Measurements from ENCODE around the gene LLGL2.
"Not testable (repeated sequence)": the region's sequence is repeated elsewhere in the genome, so short reads cannot be mapped to it uniquely, and the experiment has no call there.

Gene LLGL2

DNA sequence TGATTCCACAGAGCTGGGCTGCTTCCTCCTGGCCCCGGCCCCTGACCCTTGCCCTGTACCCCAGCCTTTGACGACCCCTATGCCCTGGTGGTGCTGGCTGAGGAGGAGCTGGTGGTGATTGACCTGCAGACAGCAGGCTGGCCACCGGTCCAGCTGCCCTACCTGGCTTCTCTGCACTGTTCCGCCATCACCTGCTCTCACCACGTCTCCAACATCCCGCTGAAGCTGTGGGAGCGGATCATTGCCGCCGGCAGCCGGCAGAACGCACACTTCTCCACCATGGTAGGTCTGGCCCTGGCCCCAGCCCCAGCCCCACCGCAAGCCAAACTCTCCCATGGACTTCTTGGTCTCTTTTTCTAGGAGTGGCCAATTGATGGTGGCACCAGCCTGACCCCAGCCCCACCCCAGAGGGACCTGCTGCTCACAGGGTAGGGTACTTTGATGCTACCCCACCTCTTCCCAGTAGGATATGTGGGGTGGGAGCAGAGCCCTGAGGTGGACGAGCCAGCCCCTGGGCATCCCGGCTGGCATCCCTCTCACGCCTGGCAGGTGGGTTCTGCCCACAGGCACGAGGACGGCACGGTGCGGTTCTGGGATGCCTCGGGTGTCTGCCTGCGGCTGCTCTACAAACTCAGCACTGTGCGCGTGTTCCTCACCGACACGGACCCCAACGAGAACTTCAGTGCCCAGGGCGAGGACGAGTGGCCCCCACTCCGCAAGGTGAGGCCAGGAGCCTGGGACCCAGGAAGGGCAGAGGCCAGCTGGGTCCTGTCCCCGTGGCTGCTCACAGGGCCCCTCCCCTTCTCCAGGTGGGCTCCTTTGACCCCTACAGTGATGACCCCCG lies 43.1 kb downstream of the LLGL2 start:
- no peak for DNase-seq (ENCODE audit: low read depth in 2 of 2, low spot score in 1 of 2)

DNA sequence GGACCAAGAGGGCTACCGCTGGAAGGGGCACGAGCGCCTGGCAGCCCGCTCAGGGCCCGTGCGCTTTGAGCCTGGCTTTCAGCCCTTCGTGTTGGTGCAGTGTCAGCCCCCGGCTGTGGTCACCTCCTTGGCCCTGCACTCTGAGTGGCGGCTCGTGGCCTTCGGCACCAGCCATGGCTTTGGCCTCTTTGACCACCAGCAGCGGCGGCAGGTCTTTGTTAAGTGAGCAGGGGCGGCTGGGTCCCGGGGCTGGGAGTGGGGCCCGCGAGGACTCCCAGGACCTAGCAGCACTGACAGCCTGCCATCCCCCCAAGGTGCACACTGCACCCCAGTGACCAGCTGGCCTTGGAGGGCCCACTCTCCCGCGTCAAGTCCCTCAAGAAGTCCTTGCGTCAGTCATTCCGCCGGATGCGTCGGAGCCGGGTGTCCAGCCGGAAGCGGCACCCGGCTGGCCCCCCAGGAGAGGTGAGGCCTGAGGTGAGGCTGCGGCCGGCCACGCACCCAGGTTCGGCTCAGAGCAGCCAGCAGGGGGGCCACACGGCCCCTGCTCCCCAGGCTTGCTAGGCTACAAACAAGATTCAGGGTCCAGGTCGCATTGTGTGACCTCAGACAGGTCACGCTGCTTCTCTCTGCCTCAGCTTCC lies 44.7 kb downstream of the LLGL2 start:
- DNase-seq (ENCODE audit: low read depth in 2 of 2, low spot score in 1 of 2), result no peak

DNA sequence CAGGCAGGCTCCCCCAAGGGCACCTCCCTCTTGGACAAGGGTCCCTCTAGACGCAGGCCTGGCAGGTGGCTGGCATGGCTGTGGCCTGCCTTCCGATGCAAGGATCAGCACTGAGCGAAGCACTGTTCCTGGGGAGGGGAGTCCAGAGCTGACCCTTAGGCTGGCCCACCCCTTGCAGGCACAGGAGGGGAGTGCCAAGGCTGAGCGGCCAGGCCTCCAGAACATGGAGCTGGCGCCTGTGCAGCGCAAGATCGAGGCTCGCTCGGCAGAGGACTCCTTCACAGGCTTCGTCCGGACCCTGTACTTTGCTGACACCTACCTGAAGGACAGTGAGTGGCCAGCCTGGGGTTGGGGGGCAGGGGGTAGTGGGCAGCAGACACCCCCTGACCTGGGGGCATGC lies 45.3 kb downstream of the LLGL2 start:
- DNase-seq (ENCODE audit: low read depth in 2 of 2, low spot score in 1 of 2), result no peak

DNA sequence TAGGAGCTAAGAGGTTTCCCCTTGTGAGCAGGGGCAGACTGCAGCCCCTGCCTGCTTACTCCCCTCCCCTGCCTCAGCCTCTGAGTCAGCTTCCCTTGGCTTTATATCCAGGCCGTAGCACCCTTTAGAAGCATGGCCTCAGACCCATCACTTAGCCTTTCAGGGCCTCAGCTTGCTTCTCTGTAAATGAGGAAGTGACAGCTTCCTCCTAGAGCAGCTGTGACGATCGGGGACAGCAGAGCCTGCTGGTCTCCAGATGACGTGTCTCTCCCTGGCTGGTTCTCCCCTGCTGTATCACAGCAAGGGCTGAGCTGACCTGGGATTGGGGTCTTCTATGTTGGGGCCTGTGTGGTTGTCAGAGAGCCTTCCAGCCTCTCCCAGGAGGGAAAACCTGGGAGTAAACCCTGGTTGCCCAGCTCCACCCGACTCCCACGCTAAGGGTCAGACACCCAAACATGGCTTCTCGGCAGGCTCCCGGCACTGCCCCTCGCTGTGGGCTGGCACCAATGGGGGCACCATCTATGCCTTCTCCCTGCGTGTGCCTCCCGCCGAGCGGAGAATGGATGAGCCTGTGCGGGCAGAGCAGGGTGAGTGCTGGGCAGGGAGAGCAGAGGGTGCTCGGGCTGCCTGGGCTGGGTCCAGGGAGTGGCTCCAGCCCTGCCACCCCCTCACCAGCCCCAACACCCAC lies 45.8 kb downstream of the LLGL2 start:
- no peak for DNase-seq (ENCODE audit: low read depth in 2 of 2, low spot score in 1 of 2)

DNA sequence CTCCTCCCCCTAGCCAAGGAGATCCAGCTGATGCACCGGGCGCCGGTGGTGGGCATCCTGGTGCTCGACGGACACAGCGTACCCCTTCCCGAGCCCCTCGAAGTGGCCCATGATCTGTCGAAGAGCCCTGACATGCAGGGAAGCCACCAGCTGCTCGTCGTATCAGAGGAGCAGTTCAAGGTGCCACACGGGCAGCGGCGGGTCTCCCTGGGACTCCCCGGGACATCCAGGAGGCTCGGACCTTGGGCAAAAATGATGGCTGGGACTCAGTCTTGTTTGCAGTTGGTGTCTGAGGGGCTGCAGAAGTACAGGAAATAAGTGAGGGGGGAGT lies 46.4 kb downstream of the LLGL2 start:
- DNase-seq (ENCODE audit: low read depth in 2 of 2, low spot score in 1 of 2), result no peak

DNA sequence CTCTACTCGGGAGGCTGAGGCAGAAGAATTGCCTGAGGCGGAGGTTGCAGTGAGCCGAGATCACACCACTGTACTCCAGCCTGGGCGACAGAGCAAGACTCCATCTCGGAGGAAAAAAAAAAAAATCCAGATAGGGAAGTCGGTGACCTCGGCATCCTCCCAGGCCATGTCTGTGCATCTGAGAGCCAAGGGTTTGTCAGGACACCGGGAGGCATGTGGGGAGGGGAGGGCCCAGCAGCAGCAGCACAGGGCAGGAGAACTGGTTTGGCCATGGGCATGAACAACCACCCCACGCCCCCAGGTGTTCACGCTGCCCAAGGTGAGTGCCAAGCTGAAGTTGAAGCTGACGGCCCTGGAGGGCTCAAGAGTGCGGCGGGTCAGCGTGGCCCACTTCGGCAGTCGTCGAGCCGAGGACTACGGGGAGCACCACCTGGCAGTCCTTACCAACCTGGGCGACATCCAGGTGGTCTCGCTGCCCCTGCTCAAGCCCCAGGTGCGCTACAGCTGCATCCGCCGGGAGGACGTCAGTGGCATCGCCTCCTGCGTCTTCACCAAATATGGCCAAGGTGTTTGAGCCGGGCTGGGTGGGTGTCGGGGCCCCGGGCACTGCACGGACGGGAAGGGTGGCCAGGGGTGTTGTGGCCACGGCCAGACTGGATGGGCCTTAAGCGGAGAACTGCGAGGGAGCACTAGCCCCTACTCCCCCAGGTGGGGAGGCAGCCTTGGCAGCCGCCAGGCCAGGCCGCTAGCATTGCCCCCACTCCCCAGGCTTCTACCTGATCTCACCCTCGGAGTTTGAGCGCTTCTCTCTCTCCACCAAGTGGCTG lies 47.4 kb downstream of the LLGL2 start:
- no peak for DNase-seq (ENCODE audit: low read depth in 2 of 2, low spot score in 1 of 2)

DNA sequence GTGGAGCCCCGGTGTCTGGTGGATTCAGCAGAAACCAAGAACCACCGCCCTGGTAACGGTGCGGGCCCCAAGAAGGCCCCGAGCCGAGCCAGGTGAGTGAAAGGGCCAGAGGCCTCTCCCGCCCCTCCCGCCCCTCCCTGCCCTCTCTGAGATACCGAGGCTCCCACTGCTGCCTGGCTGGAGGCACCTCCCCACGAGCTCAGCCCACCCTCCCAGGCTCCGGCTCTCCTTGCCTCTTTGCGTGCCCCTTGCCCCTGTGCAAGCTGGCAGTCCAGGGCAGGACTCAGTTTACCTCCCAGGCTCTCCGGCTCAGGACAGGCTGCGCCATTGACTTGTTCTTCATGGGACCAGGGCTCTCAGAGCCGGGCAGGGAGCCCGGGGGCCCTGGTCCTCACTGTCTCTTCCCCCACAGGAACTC lies 48.1 kb downstream of the LLGL2 start:
- DNase-seq (ENCODE audit: low read depth in 2 of 2, low spot score in 1 of 2), result no peak

DNA sequence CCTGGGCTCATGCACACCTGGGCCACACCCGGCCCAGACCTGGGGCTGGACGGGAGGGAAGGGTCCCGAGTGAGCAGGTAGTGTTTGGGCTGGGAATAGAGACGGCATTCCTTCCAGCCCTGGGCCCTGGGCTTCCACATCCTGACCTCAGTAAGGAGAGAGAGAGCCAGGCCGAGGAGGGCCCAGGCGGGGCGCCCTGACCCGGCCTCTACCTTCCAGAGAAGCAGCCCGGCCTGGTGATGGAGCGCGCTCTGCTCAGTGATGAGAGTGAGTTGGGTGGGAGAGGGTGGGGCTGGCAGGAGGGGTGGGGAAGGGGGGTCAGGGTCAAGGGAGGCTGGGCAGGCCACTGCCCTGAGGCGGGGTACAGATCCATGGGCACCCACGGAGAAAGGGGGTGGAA lies 48.5 kb downstream of the LLGL2 start:
- DNase-seq (ENCODE audit: low read depth in 2 of 2, low spot score in 1 of 2), result no peak

DNA sequence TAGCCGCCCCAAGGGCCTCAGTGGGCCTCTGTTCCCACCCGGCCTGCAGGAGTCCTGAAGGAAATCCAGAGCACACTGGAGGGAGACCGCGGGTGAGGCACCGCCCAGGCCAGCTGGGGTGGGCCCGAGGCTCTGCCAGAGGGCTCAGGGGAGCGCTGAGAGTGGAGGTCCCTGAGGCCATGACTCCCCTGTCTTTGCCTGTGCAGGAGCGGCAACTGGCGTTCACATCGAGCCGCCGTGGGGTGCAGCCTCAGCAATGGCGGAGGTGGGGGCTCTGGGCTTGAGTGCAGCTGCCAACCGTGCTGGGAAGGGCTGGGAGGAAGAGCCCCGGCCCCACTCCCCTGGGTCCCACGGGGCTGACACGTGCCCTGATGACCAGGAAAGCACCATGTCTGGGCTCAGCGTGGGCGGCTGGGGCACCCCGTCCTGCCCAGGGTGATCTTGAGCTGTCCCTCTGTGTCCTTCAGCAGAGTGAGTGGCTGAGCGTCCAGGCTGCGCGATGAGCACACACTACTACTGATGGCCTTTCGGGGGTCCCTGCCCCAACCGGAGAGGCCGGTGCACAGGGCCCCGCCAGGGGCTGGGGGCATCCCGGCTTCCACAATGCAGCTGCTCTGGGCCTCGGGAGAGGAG lies 49.0 kb downstream of the LLGL2 start:
- DNase-seq (ENCODE audit: low read depth in 2 of 2, low spot score in 1 of 2), result no peak

DNA sequence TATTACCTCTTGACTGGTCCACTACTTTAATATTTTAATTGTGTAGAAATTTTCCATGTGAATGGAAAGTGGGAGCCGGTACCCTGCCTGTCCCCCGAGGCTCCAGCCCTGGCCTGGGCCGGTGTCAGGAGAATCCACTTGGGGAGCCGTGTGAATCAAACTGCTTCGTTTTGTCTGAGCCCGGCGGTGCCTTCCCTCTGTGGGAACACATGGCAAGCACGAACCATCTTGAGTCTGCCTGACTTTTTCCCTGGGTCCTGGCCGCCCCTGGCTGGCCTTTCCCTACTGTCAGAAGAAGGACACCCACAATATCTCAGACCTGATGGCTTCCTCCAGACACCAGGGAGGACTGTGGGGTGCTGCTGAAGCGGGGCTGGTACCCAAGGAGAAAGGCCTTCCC lies 49.7 kb downstream of the LLGL2 start:
- DNase-seq (ENCODE audit: low read depth in 2 of 2, low spot score in 1 of 2), result no peak

DNA sequence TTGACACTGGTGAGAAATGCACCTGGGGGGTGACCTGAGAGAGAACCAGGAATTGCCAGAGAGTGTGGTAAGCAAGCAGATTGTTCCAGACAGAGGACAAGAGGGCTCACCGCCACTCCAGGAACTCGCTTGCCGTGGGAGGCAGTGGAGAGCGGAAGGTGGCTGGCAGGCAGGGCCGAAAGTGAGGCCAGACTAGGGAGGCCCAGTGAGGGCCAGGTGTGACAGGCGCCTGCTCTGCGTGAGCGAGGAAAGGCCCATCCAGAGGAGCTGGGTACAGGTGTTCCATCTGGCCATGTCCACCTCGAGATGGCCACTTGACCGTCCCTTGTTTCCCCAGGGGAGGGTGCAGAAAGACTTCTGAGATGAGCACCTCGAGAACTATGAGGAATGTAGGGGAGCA lies 50.2 kb downstream of the LLGL2 start:
- no peak for DNase-seq (ENCODE audit: low read depth in 2 of 2, low spot score in 1 of 2)

DNA sequence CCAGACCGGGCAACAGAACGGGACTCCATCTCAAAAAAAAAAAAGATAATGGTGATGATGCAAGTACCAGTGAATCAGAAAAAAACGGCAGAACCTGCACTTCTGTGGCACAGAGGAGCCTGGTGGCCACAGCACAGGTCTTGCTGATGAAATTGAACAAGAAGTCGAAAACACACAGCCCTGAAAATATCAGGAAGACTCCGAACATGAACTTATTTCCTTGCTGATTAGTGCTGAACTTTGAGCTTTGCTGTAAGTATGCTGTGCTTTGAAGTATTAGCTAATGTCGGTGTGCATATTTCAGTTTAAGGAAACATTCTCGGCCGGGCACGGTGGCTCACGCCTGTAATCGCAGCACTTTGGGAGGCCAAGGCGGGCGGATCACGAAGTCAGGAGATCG lies 51.2 kb downstream of the LLGL2 start:
- DNase-seq (ENCODE audit: low read depth in 2 of 2, low spot score in 1 of 2), result no peak

DNA sequence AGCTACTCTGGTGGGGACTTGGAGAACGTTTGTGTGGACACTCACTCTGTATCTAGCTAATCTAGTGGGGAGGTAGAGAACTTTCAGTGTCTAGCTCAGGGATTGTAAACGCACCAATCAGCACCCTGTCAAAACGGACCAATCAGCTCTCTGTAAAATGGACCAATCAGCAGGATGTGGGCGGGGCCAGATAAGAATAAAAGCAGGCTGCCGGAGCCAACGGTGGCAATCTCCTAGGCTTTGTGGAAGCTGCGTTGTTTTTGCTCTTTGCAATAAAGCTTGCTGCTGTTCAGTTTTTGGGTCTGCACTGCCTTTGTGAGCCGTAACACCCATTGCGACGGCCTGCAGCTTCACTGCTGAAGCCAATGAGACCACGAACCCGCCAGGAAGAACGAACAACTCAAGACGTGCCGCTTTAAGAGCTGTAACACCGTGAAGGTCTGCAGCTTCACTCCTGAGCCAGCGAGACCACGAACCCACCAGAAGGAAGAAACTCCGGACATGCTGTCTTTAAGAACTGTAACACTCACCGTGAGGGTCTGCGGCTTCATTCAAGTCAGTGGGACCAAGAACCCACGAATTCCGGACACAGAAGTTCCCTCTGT lies 55.7 kb downstream of the LLGL2 start:
- peak in 1 of 2 donors; percentile 28 for DNase-seq (ENCODE audit: low read depth in 2 of 2, low spot score in 1 of 2)

DNA sequence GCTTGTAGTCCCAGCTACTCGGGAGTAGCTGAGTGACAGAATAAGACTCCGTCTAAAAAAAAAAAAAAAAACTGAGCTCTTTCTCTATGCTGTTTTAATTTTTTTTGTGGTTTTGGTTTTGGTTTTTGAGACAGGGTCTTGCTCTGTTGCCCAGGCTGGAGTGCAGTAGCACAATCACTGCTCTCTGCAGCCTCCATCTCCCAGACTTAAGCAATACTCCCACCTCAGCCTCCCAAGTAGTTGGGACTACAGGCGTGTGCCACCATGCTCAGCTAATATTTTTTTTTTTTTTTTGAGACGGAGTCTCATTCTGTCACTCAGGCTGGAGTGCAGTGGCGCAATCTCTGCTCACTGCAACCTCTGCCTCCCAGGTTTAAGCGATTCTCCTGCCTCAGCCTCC lies 57.7 kb downstream of the LLGL2 start:
- not testable (repeated sequence) for DNase-seq (ENCODE audit: low read depth in 2 of 2, low spot score in 1 of 2)

DNA sequence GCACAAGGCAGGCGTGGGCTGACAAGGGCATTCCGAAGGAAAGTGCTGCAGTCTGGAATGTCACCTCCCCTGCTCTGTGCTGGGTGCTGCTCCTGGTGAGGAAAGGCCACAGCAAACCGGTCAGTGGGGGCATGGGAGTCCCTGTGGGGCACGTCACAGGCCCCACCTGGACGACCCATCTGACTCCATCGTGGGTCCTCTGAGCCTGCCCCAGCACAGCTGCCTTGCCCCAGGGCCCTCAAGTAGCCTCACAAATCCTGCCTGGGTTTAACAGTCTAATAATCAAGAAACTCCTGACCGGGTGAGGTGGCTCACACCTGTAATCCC lies 59.3 kb downstream of the LLGL2 start:
- no peak for DNase-seq (ENCODE audit: low read depth in 2 of 2, low spot score in 1 of 2)

DNA sequence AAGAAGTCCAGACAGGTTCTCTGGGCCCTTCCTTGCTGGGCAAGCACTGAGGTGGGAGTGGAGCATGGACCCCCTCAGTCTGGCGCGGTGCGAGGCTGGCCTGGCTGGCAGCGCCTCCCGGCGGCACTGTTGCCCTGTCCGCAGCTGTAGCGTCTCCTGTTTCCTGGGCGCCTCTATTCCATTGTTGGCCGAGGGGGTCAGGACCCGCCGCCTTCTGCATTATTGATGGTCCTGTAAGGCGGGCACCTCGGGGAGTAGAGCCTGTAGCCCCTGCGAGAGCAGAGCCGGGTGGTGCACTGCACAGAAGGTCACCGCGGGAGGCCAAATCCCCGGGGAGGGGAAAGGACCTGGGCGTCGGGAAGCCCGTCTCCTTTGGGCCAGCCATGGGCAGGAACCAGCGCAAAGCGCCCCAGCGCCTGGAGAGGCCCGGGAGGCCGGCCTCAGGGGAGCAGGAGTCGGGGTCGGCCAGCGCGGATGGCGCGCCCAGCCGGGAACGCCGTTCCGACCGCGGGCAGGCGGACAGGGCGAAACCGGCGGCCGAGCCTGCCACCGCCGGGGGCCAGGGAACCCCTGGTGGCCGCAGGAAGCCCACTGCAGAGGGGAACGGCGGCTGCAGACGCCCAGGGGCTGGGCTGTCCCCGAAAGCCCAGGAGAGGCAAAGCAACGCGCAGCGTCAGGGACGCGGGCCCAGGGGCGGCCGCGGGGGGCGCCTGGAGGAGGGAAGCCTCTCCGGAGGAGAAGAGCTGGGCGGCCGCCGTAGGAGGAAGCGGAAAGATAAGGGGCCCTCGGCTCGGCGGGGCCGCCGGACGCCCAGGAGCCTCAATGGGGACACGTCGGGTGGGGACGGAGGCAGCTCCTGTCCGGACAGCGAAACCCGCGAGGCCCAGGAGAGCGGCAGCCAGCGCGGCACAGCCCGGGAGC lies 62.4 kb downstream of the LLGL2 start, which contains the start of gene MYO15B:
TSS of gene MYO15B (plus strand) at position 126 of the 921 bp plus-strand sequence. CDS start at position 384, 258 bp downstream.
- peak; percentile 41 to 42 for DNase-seq (ENCODE audit: low read depth in 2 of 2, low spot score in 1 of 2)

DNA sequence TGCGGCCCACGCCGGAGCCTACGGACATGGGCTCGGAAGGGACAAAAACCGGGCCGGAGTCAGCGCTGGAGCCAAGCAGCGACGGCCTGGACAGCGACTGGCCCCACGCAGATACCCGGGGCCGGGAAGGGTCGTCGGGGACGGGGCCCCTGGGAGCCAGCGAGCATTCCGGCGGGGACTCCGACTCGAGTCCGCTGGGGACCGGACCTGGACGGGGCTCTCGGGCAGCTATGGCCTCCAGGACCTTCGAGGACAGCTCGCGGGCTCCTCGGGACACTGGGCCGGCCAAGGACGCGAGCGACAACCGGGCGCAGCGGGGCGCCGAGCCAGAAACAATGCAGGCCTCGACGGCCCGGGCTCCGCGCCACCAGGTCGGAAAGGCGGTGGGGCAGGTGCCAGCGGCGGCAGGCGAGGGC lies 63.1 kb downstream of the LLGL2 start:
- no peak for DNase-seq (ENCODE audit: low read depth in 2 of 2, low spot score in 1 of 2)

DNA sequence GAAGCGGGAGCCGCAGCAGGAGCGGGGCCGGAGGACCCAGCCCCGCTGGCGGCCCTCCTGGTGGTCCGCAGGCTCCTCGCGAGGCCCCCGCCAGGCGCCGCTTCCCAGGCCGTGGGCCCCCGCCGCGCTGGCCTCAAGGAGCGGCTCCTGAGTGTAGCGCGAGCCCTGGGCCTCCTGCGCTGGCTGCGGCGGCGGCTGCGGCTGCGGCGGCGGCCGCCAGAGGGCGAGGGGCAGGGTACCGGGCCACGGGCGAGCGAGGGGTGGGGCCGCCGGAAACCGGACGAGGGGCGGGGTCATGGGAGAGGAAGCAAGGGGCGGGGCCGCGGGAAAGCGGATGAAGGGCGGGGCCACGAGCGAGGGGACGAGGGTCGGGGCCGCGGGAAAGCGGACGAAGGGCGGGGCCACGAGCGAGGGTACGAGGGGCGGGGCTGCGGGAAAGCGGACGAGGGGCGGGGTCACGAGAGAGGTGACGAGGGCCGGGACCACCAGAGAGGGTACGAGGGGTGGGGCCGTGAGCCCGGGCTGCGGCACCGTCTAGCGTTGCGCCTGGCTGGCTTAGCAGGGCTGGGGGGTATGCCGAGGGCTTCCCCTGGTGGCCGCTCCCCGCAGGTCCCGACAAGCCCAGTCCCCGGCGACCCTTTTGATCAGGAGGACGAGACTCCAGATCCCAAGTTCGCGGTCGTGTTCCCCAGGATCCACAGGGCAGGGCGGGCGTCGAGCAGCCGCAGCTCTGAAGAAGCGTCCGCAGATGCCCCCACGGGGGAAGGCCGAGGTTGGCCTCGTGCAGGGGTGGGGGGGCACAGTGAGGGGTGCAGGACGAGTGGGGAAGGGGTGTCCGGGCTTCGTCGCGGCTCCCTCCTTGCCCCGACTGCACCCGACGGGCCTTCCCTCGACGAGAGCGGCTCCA lies 63.8 kb downstream of the LLGL2 start:
- DNase-seq (ENCODE audit: low read depth in 2 of 2, low spot score in 1 of 2), result peak; percentile 90 to 95

All from stimulated activated CD8-positive, alpha-beta memory T cell treated with anti-CD3 and anti-CD28 coated beads, Interleukin-4, amount 100 ng/mL, for 1 hour (primary cell).